CD4-positive, alpha-beta T cell treated with Interleukin-4 for 4 hours (primary cell): Measurements from ENCODE around the gene ITPKC.
"Not testable (repeated sequence)": the region's sequence is repeated elsewhere in the genome, so short reads cannot be mapped to it uniquely, and the experiment has no call there.

Source experiments
- DNase-seq: peaks from one replicate; pipeline ENCODE4 v3.0.0-alpha.2; 2020

ITPKC gene

GRCh38 chr19:40774916-40775631 is 58.2 kb downstream of the ITPKC start, which contains the start of gene MIA:
MIA (plus strand) TSS chr19:40775521; CDS start chr19:40775543, 22 bp downstream.
- DNase-seq = no peak

- no peak for DNase-seq
These were observed 58.7 kb downstream of the ITPKC start for GRCh38 chr19:40775632-40776022.

GRCh38 chr19:40776364-40776763 is 59.5 kb downstream of the ITPKC start:
- DNase-seq = no peak

GRCh38 chr19:40776932-40777644 is 60.2 kb downstream of the ITPKC start:
- DNase-seq = peak; percentile 95

- no peak for DNase-seq
These were observed 60.7 kb downstream of the ITPKC start for GRCh38 chr19:40777645-40777936.

- DNase-seq = peak; percentile 100
These were observed 61.2 kb downstream of the ITPKC start, which contains the start of gene RAB4B for GRCh38 chr19:40777937-40778705. RAB4B (plus strand) TSS chr19:40778247; CDS start chr19:40778376, 129 bp downstream.

- no peak for DNase-seq
These were observed 61.9 kb downstream of the ITPKC start for GRCh38 chr19:40778706-40779284.

GRCh38 chr19:40780582-40780981 is 63.7 kb downstream of the ITPKC start:
- no peak for DNase-seq

- no peak for DNase-seq
These were observed 64.2 kb downstream of the ITPKC start for GRCh38 chr19:40781140-40781539.

GRCh38 chr19:40783711-40784110 is 66.8 kb downstream of the ITPKC start:
- DNase-seq = no peak

GRCh38 chr19:40784146-40784545 is 67.2 kb downstream of the ITPKC start:
- not testable (repeated sequence) for DNase-seq

GRCh38 chr19:40785526-40785925 is 68.6 kb downstream of the ITPKC start:
- DNase-seq = no peak

- no peak for DNase-seq
These were observed 69.4 kb downstream of the ITPKC start for GRCh38 chr19:40786060-40787037.
